HFFc6 (cell line): Measurements from ENCODE around the gene IL1RAPL2. TPM values are rescaled to one million over a fixed set of nuclear protein-coding genes. Genes with fewer than 3 reads are reported as not detected.
"Not testable (repeated sequence)": the region's sequence is repeated elsewhere in the genome, so short reads cannot be mapped to it uniquely, and the experiment has no call there.

Source experiments
- DNase-seq: peaks from one replicate; pipeline ENCODE4 v3.0.0-alpha.2; 2018
- H3K27ac Mint-ChIP-seq: 2 replicates; pipeline ENCODE4 v1.8.0; 2020; ENCODE audit warnings: mild to moderate bottlenecking, mixed read lengths
- H3K27me3 Mint-ChIP-seq: 2 replicates; pipeline ENCODE4 v1.8.0; 2021; ENCODE audit warnings: mild to moderate bottlenecking, moderate library complexity, mixed read lengths; ENCODE audit not compliant: insufficient read depth
- H3K36me3 Mint-ChIP-seq: 2 replicates; pipeline ENCODE4 v1.8.0; 2021; ENCODE audit warnings: low read depth, mixed read lengths
- H3K4me1 Mint-ChIP-seq: 2 replicates; pipeline ENCODE4 v1.8.0; 2020; ENCODE audit warnings: low read depth, mixed read lengths
- H3K4me3 Mint-ChIP-seq: 2 replicates; pipeline ENCODE4 v1.8.0; 2020; ENCODE audit warnings: mild to moderate bottlenecking, moderate library complexity, mixed read lengths
- H3K9me3 Mint-ChIP-seq: 2 replicates; pipeline ENCODE4 v1.8.0; 2020; ENCODE audit warnings: mild to moderate bottlenecking, mixed read lengths
- CTCF ChIP-seq: fragments of 200-600 bp; sonication (generic); IDR thresholded peaks from 2 replicates; pipeline ENCODE4 v1.5.0; 2021; ENCODE audit warnings: antibody characterized with exemption, mild to moderate bottlenecking
- total RNA-seq, 6 experiments: library from RNA; stranded (reverse); fragmentation: NEBNext Ultra II Directional; extraction: Animal tissue kit (Norgen Biotek cat#: 25700); gene quantifications; 2 replicates in 1 of 6; 3 replicates in 5 of 6; pipeline ENCODE4 v1.2.3, GENCODE V29; 2021

Gene IL1RAPL2
- total RNA-seq, 6 experiments from 2014 or later, result 0.33 TPM; not detected in 5

- Mint-ChIP-seq H3K9me3 (no peaks in the 10 kb centered on the region), H3K4me3 (no peak within 1 kb of the TSS), H3K27me3 (no peaks in the 10 kb centered on the region), H3K27ac (no peak within 1 kb of the TSS), H3K36me3 (no peaks in the 10 kb centered on the region), H3K4me1 (no peaks in the 10 kb centered on the region)
- no peak for DNase-seq
- TF ChIP-seq CTCF, result no peak
These were observed 654.6 kb downstream of the IL1RAPL2 start, which contains the start of gene TEX13A for GRCh38 chrX:105220636-105221035. TEX13A (minus strand) TSS chrX:105220694; CDS start chrX:105220397, 297 bp downstream.

GRCh38 chrX:105221374-105221773 is 655.4 kb downstream of the IL1RAPL2 start:
- H3K4me3 Mint-ChIP-seq, result no peak overlapping the region
- H3K36me3 Mint-ChIP-seq, result no peaks in the 10 kb centered on the region
- DNase-seq, result no peak
- no peak for TF ChIP-seq CTCF
- no peak overlapping the region for H3K27ac Mint-ChIP-seq
- no peaks in the 10 kb centered on the region for H3K9me3 Mint-ChIP-seq
- no peaks in the 10 kb centered on the region for H3K4me1 Mint-ChIP-seq
- H3K27me3 Mint-ChIP-seq, result no peaks in the 10 kb centered on the region

GRCh38 chrX:105226499-105226898 is 660.5 kb downstream of the IL1RAPL2 start:
- DNase-seq, result no peak
- H3K9me3 Mint-ChIP-seq, result no peaks in the 10 kb centered on the region
- no peaks in the 10 kb centered on the region for H3K27me3 Mint-ChIP-seq
- no peaks in the 10 kb centered on the region for H3K4me1 Mint-ChIP-seq
- TF ChIP-seq CTCF, result no peak
- no peak overlapping the region for H3K4me3 Mint-ChIP-seq
- no peaks in the 10 kb centered on the region for H3K36me3 Mint-ChIP-seq
- no peak overlapping the region for H3K27ac Mint-ChIP-seq

- no peaks in the 10 kb centered on the region for H3K9me3 Mint-ChIP-seq
- no peaks in the 10 kb centered on the region for H3K27me3 Mint-ChIP-seq
- no peaks in the 10 kb centered on the region for H3K4me1 Mint-ChIP-seq
- TF ChIP-seq CTCF, result no peak
- H3K4me3 Mint-ChIP-seq, result no peak overlapping the region
- no peaks in the 10 kb centered on the region for H3K36me3 Mint-ChIP-seq
- no peak overlapping the region for H3K27ac Mint-ChIP-seq
- DNase-seq, result no peak
These were observed 662.6 kb downstream of the IL1RAPL2 start for GRCh38 chrX:105228602-105229001.

GRCh38 chrX:105229146-105229545 is 663.1 kb downstream of the IL1RAPL2 start:
- no peak overlapping the region for H3K4me3 Mint-ChIP-seq
- no peak for TF ChIP-seq CTCF
- H3K27ac Mint-ChIP-seq, result no peak overlapping the region
- no peaks in the 10 kb centered on the region for H3K36me3 Mint-ChIP-seq
- no peak for DNase-seq
- no peaks in the 10 kb centered on the region for H3K9me3 Mint-ChIP-seq
- H3K27me3 Mint-ChIP-seq, result no peaks in the 10 kb centered on the region
- no peaks in the 10 kb centered on the region for H3K4me1 Mint-ChIP-seq

- not testable (repeated sequence) for H3K36me3 Mint-ChIP-seq, DNase-seq, H3K27ac Mint-ChIP-seq, H3K27me3 Mint-ChIP-seq, H3K4me1 Mint-ChIP-seq, H3K9me3 Mint-ChIP-seq, H3K4me3 Mint-ChIP-seq
These were observed 671.4 kb downstream of the IL1RAPL2 start for GRCh38 chrX:105237407-105237806.
